T-cell (primary cell): ENCODE data around the gene SLC25A38. TPM values are rescaled to one million over a fixed set of nuclear protein-coding genes. Genes with fewer than 3 reads are reported as not detected.

Experiments
- ATAC-seq, 4 experiments: fragments of 200-7000 bp in 3 of 4; fragments of 150-1000 bp in 1 of 4; cut with Tn5 transposase; replicated peaks in 1 of 4; 1 replicate in 3 of 4; 2 replicates in 1 of 4; pipeline ENCODE4 v1.10.0; 2021; ENCODE audit warnings: moderate library complexity in 3 of 4, mild to moderate bottlenecking in 2 of 4, moderate number of reproducible peaks in 1 of 4
- CTCF ChIA-PET, 2 donors: fragments of 300-600 bp; sonication (Branson Sonifier 250); formaldehyde crosslinking; loops; one replicate each; lab custom pipeline; 2022; ENCODE audit warnings: antibody characterized with exemption in 2 of 2; lab: Charles Lee
- POLR2A ChIA-PET, 2 donors: fragments of 300-600 bp; sonication (Branson Sonifier 250); formaldehyde crosslinking; loops; one replicate each; lab custom pipeline; 2022; ENCODE audit warnings: antibody characterized with exemption in 2 of 2; lab: Charles Lee
- DNase-seq, 35 experiments: peaks; one replicate each; pipeline versions ENCODE4 v3.0.0 to v3.0.0-alpha.2; 2013 to 2023
- H3K27ac ChIP-seq: one replicate; pipeline ENCODE4 v1.5.1; 2013; ENCODE audit warnings: low read length
- H3K27me3 ChIP-seq, 2 experiments: replicated peaks in 1 of 2; 1 replicate in 1 of 2; 2 replicates in 1 of 2; pipeline versions ENCODE4 v1.6.1 to v1.7.0; 2013; ENCODE audit warnings: low read length in 1 of 2, mixed read lengths in 1 of 2; ENCODE audit not compliant: control insufficient read depth in 2 of 2, insufficient read depth in 2 of 2; ENCODE audit errors: extremely low read depth in 1 of 2
- H3K36me3 ChIP-seq, 2 donors: 1 replicate in 1 of 2; 2 replicates in 1 of 2; pipeline versions ENCODE4 v1.6.1 to v1.7.0; 2013; ENCODE audit warnings: low read length in 1 of 2; ENCODE audit not compliant: control insufficient read depth in 2 of 2, insufficient read depth in 1 of 2; ENCODE audit errors: extremely low read depth in 1 of 2
- H3K4me1 ChIP-seq, 2 experiments: 1 replicate in 1 of 2; 2 replicates in 1 of 2; pipeline versions ENCODE4 v1.6.1 to v1.7.0; 2013; ENCODE audit warnings: low read length in 2 of 2, mixed read lengths in 1 of 2; ENCODE audit not compliant: insufficient read depth in 2 of 2, control insufficient read depth in 1 of 2; ENCODE audit errors: extremely low read depth in 1 of 2
- H3K4me3 ChIP-seq, 2 donors: 1 replicate in 1 of 2; 2 replicates in 1 of 2; pipeline versions ENCODE4 v1.5.1 to v1.7.0; 2013; ENCODE audit warnings: mild to moderate bottlenecking in 2 of 2, low read length in 1 of 2, moderate library complexity in 1 of 2; ENCODE audit not compliant: control insufficient read depth in 1 of 2; ENCODE audit errors: extremely low read depth in 1 of 2
- H3K9me3 ChIP-seq: 2 replicates; pipeline ENCODE4 v1.7.0; 2013
- H3K27ac Mint-ChIP-seq, 2 donors: one replicate each; pipeline ENCODE4 v1.8.0; 2020 to 2021; ENCODE audit warnings: mild to moderate bottlenecking in 2 of 2, mixed read lengths in 2 of 2
- H3K27me3 Mint-ChIP-seq, 2 donors: one replicate each; pipeline ENCODE4 v1.8.0; 2021 to 2022; ENCODE audit warnings: mixed read lengths in 2 of 2
- H3K36me3 Mint-ChIP-seq: one replicate; pipeline ENCODE4 v1.8.0; 2021; ENCODE audit warnings: mixed read lengths
- H3K4me1 Mint-ChIP-seq, 3 donors: one replicate each; pipeline ENCODE4 v1.8.0; 2020 to 2022; ENCODE audit warnings: mixed read lengths in 3 of 3, mild to moderate bottlenecking in 1 of 3
- H3K4me3 Mint-ChIP-seq, 3 donors: one replicate each; pipeline ENCODE4 v1.8.0; 2020 to 2022; ENCODE audit warnings: mild to moderate bottlenecking in 3 of 3, mixed read lengths in 3 of 3, moderate library complexity in 3 of 3
- H3K9me3 Mint-ChIP-seq, 3 donors: one replicate each; pipeline ENCODE4 v1.8.0; 2020 to 2022; ENCODE audit warnings: mixed read lengths in 3 of 3
- WGBS: methylation state at CpG from one replicate; pipeline ENCODE4 v1.1.5; 2013; ENCODE audit warnings: missing lambda C conversion rate; ENCODE audit not compliant: insufficient coverage; 5-methylcytosine and 5-hydroxymethylcytosine counted together
- total RNA-seq, 35 experiments: library from RNA in 6 of 35; stranded (reverse) in 6 of 35; fragments of 120-200 nt in 1 of 35; gene quantifications; one replicate each; pipeline versions ENCODE4 v1.2.1 to v1.2.4 and lab custom pipeline; 2013 to 2026

The SLC25A38 gene
- total RNA-seq, 5 donors from 2014 or later (not counting 1 experiment from before 2014, with no cell fraction given): 40.2 to 53.6 (median 46.5) TPM

GRCh38 chr3:39440316-39440715 lies 57.1 kb downstream of the SLC25A38 start:
- no peaks in the 10 kb centered on the region for H3K9me3 ChIP-seq
- H3K4me3 ChIP-seq: no peak overlapping the region
- ChIA-PET CTCF (interaction anchor here in 1 of 2 donors (0.6 kb wide), 1 partner anchor 14 kb away, joined by 4 read pairs; no protein-coding TSS in a partner anchor), POLR2A (no interaction called here)
- no peak overlapping the region for H3K4me3 Mint-ChIP-seq
- ATAC-seq (no peak), DNase-seq (no peak)
- H3K27ac Mint-ChIP-seq: no peak overlapping the region
- H3K27me3 ChIP-seq: no peaks in the 10 kb centered on the region
- H3K36me3 Mint-ChIP-seq: no peaks in the 10 kb centered on the region
- no peak overlapping the region for H3K27ac ChIP-seq
- H3K4me1 Mint-ChIP-seq: no peaks in the 10 kb centered on the region
- no peaks in the 10 kb centered on the region for H3K9me3 Mint-ChIP-seq
- no peaks in the 10 kb centered on the region for H3K36me3 ChIP-seq
- H3K27me3 Mint-ChIP-seq: peaks cover 0 to 4% of the 10 kb centered on the region in 2 donors
- 92% methylated on average over 3 of the region's 8 CpGs for WGBS
- H3K4me1 ChIP-seq: no peaks in the 10 kb centered on the region

- Histone ChIP-seq H3K4me1 (peaks cover 2% of the 10 kb centered on the region in 2 experiments), H3K9me3 (no peaks in the 10 kb centered on the region), H3K27ac (no peak overlapping the region), H3K27me3 (peaks cover 0 to 2% of the 10 kb centered on the region in 2 experiments), H3K36me3 (no peaks in the 10 kb centered on the region), H3K4me3 (no peak overlapping the region)
- Mint-ChIP-seq H3K4me1 (peaks cover 0 to 4% (median 1%) of the 10 kb centered on the region in 3 donors), H3K4me3 (no peak overlapping the region), H3K36me3 (no peaks in the 10 kb centered on the region), H3K27me3 (peaks cover 3 to 5% of the 10 kb centered on the region in 2 donors), H3K9me3 (no peaks in the 10 kb centered on the region), H3K27ac (no peak overlapping the region)
- no peak for DNase-seq
- no peak for ATAC-seq
- CTCF ChIA-PET: no interaction called here
- 89% methylated on average over 4 of the region's 4 CpGs for WGBS
- POLR2A ChIA-PET: no interaction called here
Measured at GRCh38 chr3:39443530-39443929, 60.4 kb downstream of the SLC25A38 start.

GRCh38 chr3:39445927-39446326 lies 62.8 kb downstream of the SLC25A38 start:
- H3K36me3 Mint-ChIP-seq: no peaks in the 10 kb centered on the region
- H3K27ac ChIP-seq: no peak overlapping the region
- ChIA-PET CTCF (interaction anchor here (0.8 to 2.3 kb wide), 4 partner anchors 8 to 53 kb away, joined by 3 to 12 read pairs (median 4); partner anchors contain the start of gene RPSA (in 1 of the 2)), POLR2A (no interaction called here)
- H3K27me3 Mint-ChIP-seq: peaks cover 3 to 5% of the 10 kb centered on the region in 2 donors
- H3K9me3 Mint-ChIP-seq: no peaks in the 10 kb centered on the region
- H3K9me3 ChIP-seq: no peaks in the 10 kb centered on the region
- no peak overlapping the region for H3K4me3 ChIP-seq
- H3K27me3 ChIP-seq: peaks cover 0 to 2% of the 10 kb centered on the region in 2 experiments
- DNase-seq (no peak), ATAC-seq (no peak)
- peaks cover 2% of the 10 kb centered on the region in 2 experiments for H3K4me1 ChIP-seq
- H3K4me1 Mint-ChIP-seq: peaks cover 0 to 4% (median 1%) of the 10 kb centered on the region in 3 donors
- 63% methylated on average over 1 of the region's 2 CpGs for WGBS
- no peak overlapping the region for H3K4me3 Mint-ChIP-seq
- no peak overlapping the region for H3K27ac Mint-ChIP-seq
- no peaks in the 10 kb centered on the region for H3K36me3 ChIP-seq

- ChIA-PET CTCF (interaction anchor here (0.9 to 2.3 kb wide), 4 partner anchors 12 to 53 kb away, joined by 3 to 12 read pairs (median 4); partner anchors contain the start of gene RPSA (in 1 of the 2)), POLR2A (no interaction called here)
- no peak overlapping the region for H3K4me3 ChIP-seq
Measured at GRCh38 chr3:39446444-39446843, 63.3 kb downstream of the SLC25A38 start.

More at GRCh38 chr3:39446444-39446843, 63.3 kb downstream of the SLC25A38 start:
- Mint-ChIP-seq H3K4me3 (no peak overlapping the region), H3K36me3 (no peaks in the 10 kb centered on the region), H3K9me3 (no peaks in the 10 kb centered on the region), H3K4me1 (peaks cover 0 to 4% (median 1%) of the 10 kb centered on the region in 3 donors), H3K27ac (no peak overlapping the region), H3K27me3 (peaks cover 3 to 5% of the 10 kb centered on the region in 2 donors)
- H3K27ac ChIP-seq: no peak overlapping the region
- H3K27me3 ChIP-seq: peaks cover 0 to 2% of the 10 kb centered on the region in 2 experiments
- ATAC-seq (no peak), DNase-seq (no peak)
- H3K9me3 ChIP-seq: no peaks in the 10 kb centered on the region
- H3K36me3 ChIP-seq: no peaks in the 10 kb centered on the region
- H3K4me1 ChIP-seq: peaks cover 2% of the 10 kb centered on the region in 2 experiments
- WGBS: no CpG with 5 or more reads among the region's 2 CpGs

Other genes starting within 250 kb of the SLC25A38 start
- 100 to 1,000 TPM in 2 of 5 donors, 10 to 100 TPM in 3; 19.5 to 302 (median 25.0) TPM for gene CSRNP1, start 229.8 kb upstream of the SLC25A38 start, total RNA-seq
- gene XIRP1, start 190.8 kb upstream of the SLC25A38 start, total RNA-seq: not detected
- gene CX3CR1, start 103.3 kb upstream of the SLC25A38 start, total RNA-seq: 10 to 100 TPM in 1 of 5 donors, 1 to 10 TPM in 4; 1.9 to 23.8 (median 5.8) TPM
- gene CCR8, start 53.7 kb upstream of the SLC25A38 start, total RNA-seq: 1 to 10 TPM; 1.9 to 6.7 (median 2.8) TPM
- gene RPSA, start 23.4 kb downstream of the SLC25A38 start, total RNA-seq: 1,000 to 10,000 TPM; 1,722 to 2,107 (median 1,965) TPM
- under 1 TPM in 1 of 5 donors, not detected in 4; 0.20 TPM for gene MOBP, start 84.3 kb downstream of the SLC25A38 start, total RNA-seq